K562 (cell line): ENCODE data around the gene P2RY13. TPM values are rescaled to one million over a fixed set of nuclear protein-coding genes. Genes with fewer than 3 reads are reported as not detected.

Experiments
- ATAC-seq: fragments of 200-7000 bp; cut with Tn5 transposase; 3 replicates; pipeline ENCODE4 v1.9.1; 2020; ENCODE audit warnings: moderate library complexity
- BruUV-seq: library from RNA; stranded (reverse); fragments of 400-500 nt; replicated peaks from 2 replicates; lab custom pipeline; 2021; lab: Mats Ljungman, UMichigan
- CTCF ChIA-PET: fragments of 300-600 bp; formaldehyde crosslinking; extraction: SDS; loops from one replicate; lab custom pipeline; 2021; ENCODE audit warnings: low intra/inter-chr PET ratio; lab: Yijun Ruan, JAX
- POLR2A ChIA-PET: fragments of 300-600, 350-650 bp; sonication (Branson Sonifier 250); formaldehyde crosslinking; extraction: SDS; loops from one replicate; lab custom pipeline; 2021; ENCODE audit warnings: antibody characterized with exemption, inconsistent platforms; lab: Yijun Ruan, JAX
- DNase-seq, 4 experiments: peaks; one replicate each; pipeline versions ENCODE4 v3.0.0 to v3.0.0-alpha.2; 2011 to 2018; ENCODE audit warnings: low spot score in 3 of 4, mixed read lengths in 3 of 4; ENCODE audit errors: extremely low read depth in 1 of 4
- FAIRE-seq: peaks from 2 replicates; lab custom pipeline; 2011; peaks lifted over from hg19 to GRCh38; lab: Jason Lieb, UNC
- H2AFZ ChIP-seq: 2 replicates; pipeline ENCODE4 v1.6.0; 2011; ENCODE audit warnings: low read depth, low read length, control low read depth, inconsistent platforms
- H3K27ac ChIP-seq: fragments of 200-600 bp; 3 replicates; pipeline ENCODE4 v1.8.0; 2011; ENCODE audit warnings: low read depth, mild to moderate bottlenecking, control low read depth, inconsistent platforms, low read length, moderate library complexity, mixed read lengths; ENCODE audit errors: extremely low read depth
- H3K27me3 ChIP-seq, 2 experiments: fragments of 300-600 bp in 1 of 2; 2 replicates in 1 of 2; 3 replicates in 1 of 2; pipeline versions ENCODE4 v1.6.0 to v1.8.0; 2011; ENCODE audit warnings: inconsistent platforms in 2 of 2, low read length in 2 of 2, mild to moderate bottlenecking in 1 of 2, mixed read lengths in 1 of 2, moderate library complexity in 1 of 2; ENCODE audit not compliant: control insufficient read depth in 2 of 2, insufficient read depth in 2 of 2
- H3K36me3 ChIP-seq: fragments of 300-600 bp; 3 replicates; pipeline ENCODE4 v1.8.0; 2011; ENCODE audit warnings: mild to moderate bottlenecking, low read length, inconsistent platforms; ENCODE audit not compliant: control insufficient read depth, insufficient read depth
- H3K4me1 ChIP-seq, 2 experiments: fragments of 200-600 bp in 1 of 2; replicated peaks in 1 of 2; 2 replicates in 1 of 2; 3 replicates in 1 of 2; pipeline versions ENCODE4 v1.5.1 to v1.8.0; 2011; ENCODE audit warnings: inconsistent platforms in 2 of 2, low read length in 2 of 2, mild to moderate bottlenecking in 1 of 2, mixed read lengths in 1 of 2, moderate library complexity in 1 of 2; ENCODE audit not compliant: control insufficient read depth in 2 of 2, insufficient read depth in 2 of 2
- H3K4me2 ChIP-seq: 2 replicates; pipeline ENCODE4 v1.6.1; 2011; ENCODE audit warnings: low read length, control low read depth, inconsistent platforms, mixed read lengths; ENCODE audit not compliant: insufficient read depth
- H3K4me3 ChIP-seq: fragments of 200-600 bp; sonication (generic), shearing (Covaris generic); 2 replicates; pipeline ENCODE4 v1.5.1; 2016; ENCODE audit warnings: control low read depth, inconsistent platforms
- H3K79me2 ChIP-seq: fragments of 200-600 bp; 3 replicates; pipeline ENCODE4 v1.8.0; 2011; ENCODE audit warnings: low read length, inconsistent platforms; ENCODE audit not compliant: control insufficient read depth, insufficient read depth
- H3K9ac ChIP-seq, 2 experiments: 2 replicates each; pipeline versions ENCODE4 v1.6.0 to v1.6.1; 2011; ENCODE audit warnings: low read depth in 2 of 2, low read length in 2 of 2, control low read depth in 1 of 2, inconsistent platforms in 1 of 2, mild to moderate bottlenecking in 1 of 2, mixed read lengths in 1 of 2; ENCODE audit not compliant: insufficient read depth in 1 of 2
- H3K9me1 ChIP-seq: one replicate; pipeline ENCODE4 v1.6.0; 2011; ENCODE audit warnings: inconsistent platforms, mild to moderate bottlenecking, low read length, moderate library complexity; ENCODE audit not compliant: control insufficient read depth, insufficient read depth
- H3K9me3 ChIP-seq: replicated peaks from 2 replicates; pipeline ENCODE4 v1.5.1; 2011; ENCODE audit warnings: low read depth, low read length, inconsistent platforms; ENCODE audit not compliant: control insufficient read depth, insufficient read depth
- H4K20me1 ChIP-seq: replicated peaks from 2 replicates; pipeline ENCODE4 v1.6.1; 2011; ENCODE audit warnings: low read length, inconsistent platforms, mixed read lengths; ENCODE audit not compliant: control insufficient read depth, insufficient read depth
- C11orf30 ChIP-seq: fragments of 450-650 bp; IDR thresholded peaks from 2 replicates; pipeline ENCODE4 v1.6.1; 2016; ENCODE audit warnings: low read depth, mild to moderate bottlenecking
- CHD2 ChIP-seq: IDR thresholded peaks from 2 replicates; pipeline ENCODE4 v1.6.1; 2011; ENCODE audit warnings: low read depth, low read length
- FOXJ3 ChIP-seq: sonication (generic); formaldehyde crosslinking; IDR thresholded peaks from 2 replicates; pipeline ENCODE4 v1.4.0; 2020; ENCODE audit warnings: mild to moderate bottlenecking, missing genetic modification reagents
- HLTF ChIP-seq: fragments of 450-650 bp; IDR thresholded peaks from 2 replicates; pipeline ENCODE4 v1.6.1; 2016
- LCOR ChIP-seq: sonication (generic); formaldehyde crosslinking; IDR thresholded peaks from 2 replicates; pipeline ENCODE4 v1.8.0; 2022; ENCODE audit warnings: mild to moderate bottlenecking, missing genetic modification reagents
- NFYB ChIP-seq: IDR thresholded peaks from 2 replicates; pipeline ENCODE4 v1.6.1; 2011; ENCODE audit warnings: mild to moderate bottlenecking, moderate library complexity; ENCODE audit not compliant: insufficient read length; ENCODE audit errors: extremely low read depth
- OTX1 ChIP-seq: fragments of 450-650 bp; formaldehyde crosslinking; IDR thresholded peaks from 2 replicates; pipeline ENCODE4 v1.4.0; 2022; ENCODE audit warnings: mild to moderate bottlenecking
- PRPF4 ChIP-seq: fragments of 200-400 bp; formaldehyde crosslinking; IDR thresholded peaks from one replicate; pipeline ENCODE4 v1.6.1; 2017; ENCODE audit warnings: low read length, low read depth, mild to moderate bottlenecking; ENCODE audit not compliant: insufficient read depth, poor library complexity, severe bottlenecking
- RBM15 ChIP-seq: fragments of 200-400 bp; formaldehyde crosslinking; IDR thresholded peaks from 2 replicates; pipeline ENCODE4 v1.6.1; 2018; ENCODE audit warnings: mild to moderate bottlenecking, low read length, moderate library complexity; ENCODE audit not compliant: insufficient read depth
- RBM34 ChIP-seq: fragments of 200-400 bp; formaldehyde crosslinking; IDR thresholded peaks from 2 replicates; pipeline ENCODE4 v1.6.1; 2018; ENCODE audit warnings: low read length, borderline replicate concordance; ENCODE audit not compliant: insufficient read depth
- TGIF2 ChIP-seq: sonication (generic); formaldehyde crosslinking; IDR thresholded peaks from 2 replicates; pipeline ENCODE4 v1.8.1; 2022; ENCODE audit warnings: mild to moderate bottlenecking, missing genetic modification reagents, moderate library complexity
- ZNF282 ChIP-seq: sonication (generic); formaldehyde crosslinking; IDR thresholded peaks from 2 replicates; pipeline ENCODE4 v1.8.1; 2023; ENCODE audit warnings: missing genetic modification reagents
- ZNF583 ChIP-seq: fragments of 250-450 bp; sonication (Bioruptor Pico); IDR thresholded peaks from 2 replicates; pipeline ENCODE4 v1.4.0; 2020
- WGBS: fragments of 100-300 bp; shearing (Covaris generic); methylation state at CpG from one replicate; pipeline ENCODE4 v1.1.6; 2016; ENCODE audit warnings: low coverage, mixed read lengths; ENCODE audit not compliant: insufficient coverage; ENCODE audit errors: missing lambda C conversion rate; 5-methylcytosine and 5-hydroxymethylcytosine counted together
- in situ Hi-C: fragments of 300-500 bp; cut with MboI; formaldehyde crosslinking; loops from 4 replicates; pipeline ENCODE4 v1.15.0; 2018; ENCODE audit warnings: inconsistent platforms, mixed read lengths
- intact Hi-C: fragments of 100-400 bp; cut with micrococcal nuclease; formaldehyde crosslinking; loops from 2 replicates; pipeline ENCODE4 v1.14.2; 2022
- polyA plus RNA-seq, 8 experiments: library from polyadenylated mRNA; depleted of rRNA in 4 of 8; stranded (reverse) in 5 of 8; unstranded in 3 of 8; fragments of >200 nt; fragmentation: Nextera tagmentation in 2 of 8; fragmentation: Illumina TruSeq in 1 of 8; extraction: Ambion mirVana in 2 of 8; extraction: Trizol in 1 of 8; gene quantifications; 2 replicates each; pipeline versions ENCODE4 v1.2.1 to v1.2.3, GENCODE V29; 2011 to 2014; ENCODE audit warnings: inconsistent platforms in 1 of 8, missing spikeins in 1 of 8
- total RNA-seq, 7 experiments: library from RNA; depleted of rRNA in 6 of 7; stranded (reverse); fragments of >200 nt in 6 of 7; fragmentation: Illumina TruSeq in 2 of 7; extraction: Trizol in 2 of 7; gene quantifications; 2 replicates each; pipeline versions ENCODE4 v1.2.1 to v1.2.3, GENCODE V29; 2011 to 2021; ENCODE audit warnings: low replicate concordance in 1 of 7
- TF ChIP-seq, protein P1 (sequence below): sonication (generic); formaldehyde crosslinking; IDR thresholded peaks from 2 replicates; pipeline ENCODE4 v1.4.0; 2020; ENCODE audit warnings: mild to moderate bottlenecking, missing genetic modification reagents
- TF ChIP-seq, protein P2 (sequence below): fragments of 200-400 bp; formaldehyde crosslinking; IDR thresholded peaks from 2 replicates; pipeline ENCODE4 v1.6.1; 2017; ENCODE audit warnings: mild to moderate bottlenecking, low read depth, low read length, moderate library complexity
- TF ChIP-seq, protein P3 (sequence below): fragments of 250-450 bp; sonication (Bioruptor Pico); IDR thresholded peaks from 2 replicates; pipeline ENCODE4 v1.4.0; 2020; ENCODE audit warnings: mild to moderate bottlenecking, moderate library complexity
- TF ChIP-seq, protein P4 (sequence below): IDR thresholded peaks from 2 replicates; pipeline ENCODE4 v1.6.1; 2016; ENCODE audit warnings: missing genetic modification characterization, missing compliant biosample characterization

Gene P2RY13
- total and polyA plus RNA-seq, 9 of the 15 experiments (the other 6 are each of a cell fraction or from before 2014, with no cell fraction given) = not detected

GRCh38 chr3:151367448-151367847 lies 38.1 kb upstream of the P2RY13 start:
- no peak for DNase-seq
- no peak for ATAC-seq
- Histone ChIP-seq H3K4me2 (no peak overlapping the region), H3K9ac (no peak overlapping the region), H2AFZ (no peak overlapping the region), H3K9me1 (no peaks in the 10 kb centered on the region), H3K4me1 (no peaks in the 10 kb centered on the region), H3K4me3 (no peak overlapping the region), H3K79me2 (no peaks in the 10 kb centered on the region), H3K36me3 (no peaks in the 10 kb centered on the region), H3K27ac (no peak overlapping the region), H3K27me3 (0 out of 5 replicates have a peak, but pooled peaks cover 0 to 3% of the 10 kb centered on the region in 2 experiments), H3K9me3 (no peaks in the 10 kb centered on the region), H4K20me1 (no peaks in the 10 kb centered on the region)
- FAIRE-seq = no peak
- POLR2A ChIA-PET = interaction anchor here (1.3 kb wide), 1 partner anchor 21 kb away, joined by 4 read pairs; no protein-coding TSS in a partner anchor
- CTCF ChIA-PET = no interaction called here
- intact Hi-C loops (no loop called here), in situ Hi-C loops (no loop called here)
- 1% methylated on average over 5 of the region's 5 CpGs for WGBS
- no TSS peak for BruUV-seq
- TF ChIP-seq, protein P1, sequence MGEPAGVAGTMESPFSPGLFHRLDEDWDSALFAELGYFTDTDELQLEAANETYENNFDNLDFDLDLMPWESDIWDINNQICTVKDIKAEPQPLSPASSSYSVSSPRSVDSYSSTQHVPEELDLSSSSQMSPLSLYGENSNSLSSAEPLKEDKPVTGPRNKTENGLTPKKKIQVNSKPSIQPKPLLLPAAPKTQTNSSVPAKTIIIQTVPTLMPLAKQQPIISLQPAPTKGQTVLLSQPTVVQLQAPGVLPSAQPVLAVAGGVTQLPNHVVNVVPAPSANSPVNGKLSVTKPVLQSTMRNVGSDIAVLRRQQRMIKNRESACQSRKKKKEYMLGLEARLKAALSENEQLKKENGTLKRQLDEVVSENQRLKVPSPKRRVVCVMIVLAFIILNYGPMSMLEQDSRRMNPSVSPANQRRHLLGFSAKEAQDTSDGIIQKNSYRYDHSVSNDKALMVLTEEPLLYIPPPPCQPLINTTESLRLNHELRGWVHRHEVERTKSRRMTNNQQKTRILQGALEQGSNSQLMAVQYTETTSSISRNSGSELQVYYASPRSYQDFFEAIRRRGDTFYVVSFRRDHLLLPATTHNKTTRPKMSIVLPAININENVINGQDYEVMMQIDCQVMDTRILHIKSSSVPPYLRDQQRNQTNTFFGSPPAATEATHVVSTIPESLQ (CRISPR knock-in tag) = no peak
- TF ChIP-seq, protein P2, sequence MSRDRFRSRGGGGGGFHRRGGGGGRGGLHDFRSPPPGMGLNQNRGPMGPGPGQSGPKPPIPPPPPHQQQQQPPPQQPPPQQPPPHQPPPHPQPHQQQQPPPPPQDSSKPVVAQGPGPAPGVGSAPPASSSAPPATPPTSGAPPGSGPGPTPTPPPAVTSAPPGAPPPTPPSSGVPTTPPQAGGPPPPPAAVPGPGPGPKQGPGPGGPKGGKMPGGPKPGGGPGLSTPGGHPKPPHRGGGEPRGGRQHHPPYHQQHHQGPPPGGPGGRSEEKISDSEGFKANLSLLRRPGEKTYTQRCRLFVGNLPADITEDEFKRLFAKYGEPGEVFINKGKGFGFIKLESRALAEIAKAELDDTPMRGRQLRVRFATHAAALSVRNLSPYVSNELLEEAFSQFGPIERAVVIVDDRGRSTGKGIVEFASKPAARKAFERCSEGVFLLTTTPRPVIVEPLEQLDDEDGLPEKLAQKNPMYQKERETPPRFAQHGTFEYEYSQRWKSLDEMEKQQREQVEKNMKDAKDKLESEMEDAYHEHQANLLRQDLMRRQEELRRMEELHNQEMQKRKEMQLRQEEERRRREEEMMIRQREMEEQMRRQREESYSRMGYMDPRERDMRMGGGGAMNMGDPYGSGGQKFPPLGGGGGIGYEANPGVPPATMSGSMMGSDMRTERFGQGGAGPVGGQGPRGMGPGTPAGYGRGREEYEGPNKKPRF = no peak
- no peak for TF ChIP-seq CHD2
- TF ChIP-seq LCOR (CRISPR knock-in tag) = no peak
- TF ChIP-seq, protein P3, sequence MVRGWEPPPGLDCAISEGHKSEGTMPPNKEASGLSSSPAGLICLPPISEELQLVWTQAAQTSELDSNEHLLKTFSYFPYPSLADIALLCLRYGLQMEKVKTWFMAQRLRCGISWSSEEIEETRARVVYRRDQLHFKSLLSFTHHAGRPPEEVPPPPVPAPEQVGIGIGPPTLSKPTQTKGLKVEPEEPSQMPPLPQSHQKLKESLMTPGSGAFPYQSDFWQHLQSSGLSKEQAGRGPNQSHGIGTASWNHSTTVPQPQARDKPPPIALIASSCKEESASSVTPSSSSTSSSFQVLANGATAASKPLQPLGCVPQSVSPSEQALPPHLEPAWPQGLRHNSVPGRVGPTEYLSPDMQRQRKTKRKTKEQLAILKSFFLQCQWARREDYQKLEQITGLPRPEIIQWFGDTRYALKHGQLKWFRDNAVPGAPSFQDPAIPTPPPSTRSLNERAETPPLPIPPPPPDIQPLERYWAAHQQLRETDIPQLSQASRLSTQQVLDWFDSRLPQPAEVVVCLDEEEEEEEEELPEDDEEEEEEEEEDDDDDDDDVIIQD (CRISPR knock-in tag) = no peak
- TF ChIP-seq ZNF583 (CRISPR knock-in tag) = no peak
- TF ChIP-seq FOXJ3 = no peak
- TF ChIP-seq TGIF2 (CRISPR knock-in tag) = no peak
- no peak for TF ChIP-seq HLTF
- TF ChIP-seq, protein P4, sequence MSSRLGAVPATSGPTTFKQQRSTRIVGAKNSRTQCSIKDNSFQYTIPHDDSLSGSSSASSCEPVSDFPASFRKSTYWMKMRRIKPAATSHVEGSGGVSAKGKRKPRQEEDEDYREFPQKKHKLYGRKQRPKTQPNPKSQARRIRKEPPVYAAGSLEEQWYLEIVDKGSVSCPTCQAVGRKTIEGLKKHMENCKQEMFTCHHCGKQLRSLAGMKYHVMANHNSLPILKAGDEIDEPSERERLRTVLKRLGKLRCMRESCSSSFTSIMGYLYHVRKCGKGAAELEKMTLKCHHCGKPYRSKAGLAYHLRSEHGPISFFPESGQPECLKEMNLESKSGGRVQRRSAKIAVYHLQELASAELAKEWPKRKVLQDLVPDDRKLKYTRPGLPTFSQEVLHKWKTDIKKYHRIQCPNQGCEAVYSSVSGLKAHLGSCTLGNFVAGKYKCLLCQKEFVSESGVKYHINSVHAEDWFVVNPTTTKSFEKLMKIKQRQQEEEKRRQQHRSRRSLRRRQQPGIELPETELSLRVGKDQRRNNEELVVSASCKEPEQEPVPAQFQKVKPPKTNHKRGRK (tag) = no peak
- TF ChIP-seq PRPF4 = no peak
- TF ChIP-seq RBM34 = no peak
- TF ChIP-seq RBM15 = no peak
- TF ChIP-seq NFYB = no peak
- TF ChIP-seq ZNF282 = no peak
- TF ChIP-seq OTX1 = no peak
- no peak for TF ChIP-seq C11orf30
